HepG2 (cell line): ENCODE measurements around the gene DIPK1A. TPM values are rescaled to one million over a fixed set of nuclear protein-coding genes. Genes with fewer than 3 reads are reported as not detected.

Experiments used
- HES4 ChIP-seq: sonication (generic); formaldehyde crosslinking; IDR thresholded peaks from 2 replicates; pipeline ENCODE4 v1.9.0; 2021; ENCODE audit warnings: mild to moderate bottlenecking, missing genetic modification reagents, borderline replicate concordance
- HNRNPK ChIP-seq: fragments of 200-400 bp; formaldehyde crosslinking; IDR thresholded peaks from 2 replicates; pipeline ENCODE4 v1.6.1; 2018; ENCODE audit warnings: low read length, low read depth, moderate library complexity, mild to moderate bottlenecking; ENCODE audit not compliant: poor library complexity, severe bottlenecking
- JUN ChIP-seq: sonication (generic); formaldehyde crosslinking; IDR thresholded peaks from 2 replicates; pipeline ENCODE4 v1.4.0; 2020; ENCODE audit warnings: mild to moderate bottlenecking, missing genetic modification reagents
- KLF12 ChIP-seq: sonication (generic); formaldehyde crosslinking; IDR thresholded peaks from 2 replicates; pipeline ENCODE4 v1.4.0; 2020; ENCODE audit warnings: missing genetic modification reagents, borderline replicate concordance
- ZNF282 ChIP-seq: fragments of 450-650 bp; IDR thresholded peaks from 2 replicates; pipeline ENCODE4 v1.6.1; 2018; ENCODE audit not compliant: partially characterized antibody
- ZNF329 ChIP-seq: sonication (generic); formaldehyde crosslinking; IDR thresholded peaks from 2 replicates; pipeline ENCODE4 v1.9.0; 2021; ENCODE audit warnings: low read depth, mild to moderate bottlenecking, missing genetic modification reagents
- ZNF484 ChIP-seq: sonication (generic); formaldehyde crosslinking; IDR thresholded peaks from 2 replicates; pipeline ENCODE4 v1.5.1; 2020; ENCODE audit warnings: mild to moderate bottlenecking, low read depth, missing genetic modification reagents, borderline replicate concordance
- ZNF552 ChIP-seq: sonication (generic); formaldehyde crosslinking; IDR thresholded peaks from 2 replicates; pipeline ENCODE4 v1.9.0; 2022; ENCODE audit warnings: missing genetic modification reagents, mild to moderate bottlenecking, borderline replicate concordance
- ZNF878 ChIP-seq: sonication (generic); formaldehyde crosslinking; IDR thresholded peaks from 2 replicates; pipeline ENCODE4 v1.8.1; 2023; ENCODE audit warnings: mild to moderate bottlenecking, missing genetic modification reagents, moderate library complexity
- polyA plus RNA-seq, 8 experiments: library from polyadenylated mRNA; depleted of rRNA in 3 of 8; stranded (reverse) in 7 of 8; unstranded in 1 of 8; fragments of >200 nt; fragmentation: Illumina TruSeq in 4 of 8; extraction: Trizol in 4 of 8; gene quantifications; 2 replicates each; pipeline versions ENCODE4 v1.2.1 to v1.2.3, GENCODE V29; 2011 to 2016; ENCODE audit warnings: low read depth in 4 of 8, missing spikeins in 1 of 8, mixed read lengths in 1 of 8; ENCODE audit not compliant: insufficient read depth in 1 of 8
- total RNA-seq, 5 experiments: library from RNA; depleted of rRNA; stranded (reverse); fragments of >200 nt; fragmentation: Illumina TruSeq; extraction: Trizol; gene quantifications; 2 replicates each; pipeline ENCODE4 v1.2.3, GENCODE V29; 2016; ENCODE audit warnings: low read depth in 1 of 5
- TF ChIP-seq, protein P1 (sequence below): sonication (generic); formaldehyde crosslinking; IDR thresholded peaks from 2 replicates; pipeline ENCODE4 v1.8.0; 2022; ENCODE audit warnings: missing genetic modification reagents, mild to moderate bottlenecking, moderate library complexity, borderline replicate concordance
- TF ChIP-seq, protein P2 (sequence below): IDR thresholded peaks from 2 replicates; pipeline ENCODE4 v1.6.1; 2016; ENCODE audit warnings: missing compliant biosample characterization, missing genetic modification reagents, borderline replicate concordance
- TF ChIP-seq, protein P3 (sequence below): sonication (generic); formaldehyde crosslinking; IDR thresholded peaks from 2 replicates; pipeline ENCODE4 v1.4.0; 2020; ENCODE audit warnings: missing genetic modification reagents, borderline replicate concordance
- TF ChIP-seq, protein P4 (sequence below): sonication (generic); formaldehyde crosslinking; IDR thresholded peaks from 2 replicates; pipeline ENCODE4 v1.9.0; 2021; ENCODE audit warnings: missing genetic modification reagents, mild to moderate bottlenecking, borderline replicate concordance
- TF ChIP-seq, protein P5 (sequence below): sonication (generic); formaldehyde crosslinking; IDR thresholded peaks from 2 replicates; pipeline ENCODE4 v1.4.0; 2020; ENCODE audit warnings: missing genetic modification reagents, mild to moderate bottlenecking, borderline replicate concordance
- TF ChIP-seq, protein P6 (sequence below): sonication (generic); formaldehyde crosslinking; IDR thresholded peaks from 2 replicates; pipeline ENCODE4 v1.4.0; 2020; ENCODE audit warnings: missing genetic modification reagents

Gene DIPK1A
- total and polyA plus RNA-seq, 2 of the 13 experiments (the other 11 are each of a cell fraction or from before 2014, with no cell fraction given): 8.4 TPM

DNA sequence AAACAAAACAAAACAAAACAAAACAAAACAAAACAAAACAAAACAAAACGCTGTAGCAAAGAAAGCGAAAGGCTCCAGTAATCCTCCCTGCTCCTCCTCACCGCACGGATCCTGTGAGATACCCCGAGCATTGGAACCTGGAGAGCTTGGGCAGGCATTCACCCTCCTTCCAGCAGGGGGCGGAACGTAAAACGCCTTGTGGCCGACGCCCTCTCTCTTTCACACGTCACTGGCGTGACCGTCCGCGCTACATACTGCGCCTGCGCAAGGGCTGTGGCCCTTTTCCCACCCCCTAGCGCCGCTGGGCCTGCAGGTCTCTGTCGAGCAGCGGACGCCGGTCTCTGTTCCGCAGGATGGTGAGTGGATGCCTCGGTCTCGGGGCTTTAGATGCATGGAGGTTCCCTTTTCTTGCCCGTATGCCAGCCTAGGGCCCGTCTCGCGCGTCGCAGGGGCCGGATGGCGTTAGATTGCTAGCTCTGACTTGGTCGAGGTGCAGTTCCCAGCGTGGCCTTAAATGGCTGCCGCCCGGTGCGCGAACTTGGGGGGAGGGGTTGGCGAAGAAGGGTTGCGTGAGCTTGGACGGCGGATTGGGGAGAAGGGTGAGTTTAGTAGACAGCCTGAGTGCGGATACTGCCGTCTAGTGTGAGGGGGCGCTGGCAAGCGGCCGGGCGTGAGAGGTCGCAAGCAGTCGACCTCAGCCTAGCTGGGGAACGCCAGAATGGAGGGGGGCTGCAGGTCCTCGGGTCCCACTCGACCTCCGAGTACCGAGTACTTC is 129.3 kb downstream of the DIPK1A start, which contains the start of gene RPL5 (continued):
- TF ChIP-seq, protein P1, sequence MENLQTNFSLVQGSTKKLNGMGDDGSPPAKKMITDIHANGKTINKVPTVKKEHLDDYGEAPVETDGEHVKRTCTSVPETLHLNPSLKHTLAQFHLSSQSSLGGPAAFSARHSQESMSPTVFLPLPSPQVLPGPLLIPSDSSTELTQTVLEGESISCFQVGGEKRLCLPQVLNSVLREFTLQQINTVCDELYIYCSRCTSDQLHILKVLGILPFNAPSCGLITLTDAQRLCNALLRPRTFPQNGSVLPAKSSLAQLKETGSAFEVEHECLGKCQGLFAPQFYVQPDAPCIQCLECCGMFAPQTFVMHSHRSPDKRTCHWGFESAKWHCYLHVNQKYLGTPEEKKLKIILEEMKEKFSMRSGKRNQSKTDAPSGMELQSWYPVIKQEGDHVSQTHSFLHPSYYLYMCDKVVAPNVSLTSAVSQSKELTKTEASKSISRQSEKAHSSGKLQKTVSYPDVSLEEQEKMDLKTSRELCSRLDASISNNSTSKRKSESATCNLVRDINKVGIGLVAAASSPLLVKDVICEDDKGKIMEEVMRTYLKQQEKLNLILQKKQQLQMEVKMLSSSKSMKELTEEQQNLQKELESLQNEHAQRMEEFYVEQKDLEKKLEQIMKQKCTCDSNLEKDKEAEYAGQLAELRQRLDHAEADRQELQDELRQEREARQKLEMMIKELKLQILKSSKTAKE (CRISPR knock-in tag): no peak
- TF ChIP-seq, protein P2, sequence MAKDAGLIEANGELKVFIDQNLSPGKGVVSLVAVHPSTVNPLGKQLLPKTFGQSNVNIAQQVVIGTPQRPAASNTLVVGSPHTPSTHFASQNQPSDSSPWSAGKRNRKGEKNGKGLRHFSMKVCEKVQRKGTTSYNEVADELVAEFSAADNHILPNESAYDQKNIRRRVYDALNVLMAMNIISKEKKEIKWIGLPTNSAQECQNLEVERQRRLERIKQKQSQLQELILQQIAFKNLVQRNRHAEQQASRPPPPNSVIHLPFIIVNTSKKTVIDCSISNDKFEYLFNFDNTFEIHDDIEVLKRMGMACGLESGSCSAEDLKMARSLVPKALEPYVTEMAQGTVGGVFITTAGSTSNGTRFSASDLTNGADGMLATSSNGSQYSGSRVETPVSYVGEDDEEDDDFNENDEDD (CRISPR knock-in tag): peak; percentile 75; the same call in 1 of the 2 replicates
- TF ChIP-seq HES4 (CRISPR knock-in tag) (peak; percentile 97), ZNF484 (peak; percentile 76; the same call in 1 of the 2 replicates), HNRNPK (no peak), ZNF282 (no peak), JUN (CRISPR knock-in tag) (peak; percentile 59; the same call in 1 of the 2 replicates), ZNF329 (CRISPR knock-in tag) (peak; percentile 91), ZNF878 (CRISPR knock-in tag) (no peak), ZNF552 (CRISPR knock-in tag) (peak; percentile 52; the same call in 1 of the 2 replicates), KLF12 (CRISPR knock-in tag) (peak; percentile 83)
- TF ChIP-seq, protein P3, sequence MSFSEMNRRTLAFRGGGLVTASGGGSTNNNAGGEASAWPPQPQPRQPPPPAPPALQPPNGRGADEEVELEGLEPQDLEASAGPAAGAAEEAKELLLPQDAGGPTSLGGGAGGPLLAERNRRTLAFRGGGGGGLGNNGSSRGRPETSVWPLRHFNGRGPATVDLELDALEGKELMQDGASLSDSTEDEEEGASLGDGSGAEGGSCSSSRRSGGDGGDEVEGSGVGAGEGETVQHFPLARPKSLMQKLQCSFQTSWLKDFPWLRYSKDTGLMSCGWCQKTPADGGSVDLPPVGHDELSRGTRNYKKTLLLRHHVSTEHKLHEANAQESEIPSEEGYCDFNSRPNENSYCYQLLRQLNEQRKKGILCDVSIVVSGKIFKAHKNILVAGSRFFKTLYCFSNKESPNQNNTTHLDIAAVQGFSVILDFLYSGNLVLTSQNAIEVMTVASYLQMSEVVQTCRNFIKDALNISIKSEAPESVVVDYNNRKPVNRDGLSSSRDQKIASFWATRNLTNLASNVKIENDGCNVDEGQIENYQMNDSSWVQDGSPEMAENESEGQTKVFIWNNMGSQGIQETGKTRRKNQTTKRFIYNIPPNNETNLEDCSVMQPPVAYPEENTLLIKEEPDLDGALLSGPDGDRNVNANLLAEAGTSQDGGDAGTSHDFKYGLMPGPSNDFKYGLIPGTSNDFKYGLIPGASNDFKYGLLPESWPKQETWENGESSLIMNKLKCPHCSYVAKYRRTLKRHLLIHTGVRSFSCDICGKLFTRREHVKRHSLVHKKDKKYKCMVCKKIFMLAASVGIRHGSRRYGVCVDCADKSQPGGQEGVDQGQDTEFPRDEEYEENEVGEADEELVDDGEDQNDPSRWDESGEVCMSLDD (CRISPR knock-in tag): peak; percentile 70; the same call in 1 of the 2 replicates
- TF ChIP-seq, protein P4, sequence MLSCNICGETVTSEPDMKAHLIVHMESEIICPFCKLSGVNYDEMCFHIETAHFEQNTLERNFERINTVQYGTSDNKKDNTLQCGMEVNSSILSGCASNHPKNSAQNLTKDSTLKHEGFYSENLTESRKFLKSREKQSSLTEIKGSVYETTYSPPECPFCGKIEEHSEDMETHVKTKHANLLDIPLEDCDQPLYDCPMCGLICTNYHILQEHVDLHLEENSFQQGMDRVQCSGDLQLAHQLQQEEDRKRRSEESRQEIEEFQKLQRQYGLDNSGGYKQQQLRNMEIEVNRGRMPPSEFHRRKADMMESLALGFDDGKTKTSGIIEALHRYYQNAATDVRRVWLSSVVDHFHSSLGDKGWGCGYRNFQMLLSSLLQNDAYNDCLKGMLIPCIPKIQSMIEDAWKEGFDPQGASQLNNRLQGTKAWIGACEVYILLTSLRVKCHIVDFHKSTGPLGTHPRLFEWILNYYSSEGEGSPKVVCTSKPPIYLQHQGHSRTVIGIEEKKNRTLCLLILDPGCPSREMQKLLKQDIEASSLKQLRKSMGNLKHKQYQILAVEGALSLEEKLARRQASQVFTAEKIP: no peak
- TF ChIP-seq, protein P5, sequence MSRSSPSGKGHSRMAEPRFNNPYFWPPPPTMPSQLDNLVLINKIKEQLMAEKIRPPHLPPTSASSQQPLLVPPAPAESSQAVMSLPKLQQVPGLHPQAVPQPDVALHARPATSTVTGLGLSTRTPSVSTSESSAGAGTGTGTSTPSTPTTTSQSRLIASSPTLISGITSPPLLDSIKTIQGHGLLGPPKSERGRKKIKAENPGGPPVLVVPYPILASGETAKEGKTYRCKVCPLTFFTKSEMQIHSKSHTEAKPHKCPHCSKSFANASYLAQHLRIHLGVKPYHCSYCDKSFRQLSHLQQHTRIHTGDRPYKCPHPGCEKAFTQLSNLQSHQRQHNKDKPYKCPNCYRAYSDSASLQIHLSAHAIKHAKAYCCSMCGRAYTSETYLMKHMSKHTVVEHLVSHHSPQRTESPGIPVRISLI: no peak
- TF ChIP-seq, protein P6, sequence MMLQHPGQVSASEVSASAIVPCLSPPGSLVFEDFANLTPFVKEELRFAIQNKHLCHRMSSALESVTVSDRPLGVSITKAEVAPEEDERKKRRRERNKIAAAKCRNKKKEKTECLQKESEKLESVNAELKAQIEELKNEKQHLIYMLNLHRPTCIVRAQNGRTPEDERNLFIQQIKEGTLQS (CRISPR knock-in tag): peak; percentile 63
